K562 (cell line): ENCODE data around the gene AK2. TPM values are rescaled to one million over a fixed set of nuclear protein-coding genes. Genes with fewer than 3 reads are reported as not detected.

Experiments used
- CAMTA2 ChIP-seq: fragments of 250-450 bp; sonication (Bioruptor Pico); conservative IDR thresholded peaks from 2 replicates; pipeline ENCODE4 v1.5.1; 2022
- CEBPB ChIP-seq: fragments of 450-650 bp; IDR thresholded peaks from 2 replicates; pipeline ENCODE4 v1.6.1; 2016; ENCODE audit warnings: missing genetic modification characterization, missing compliant biosample characterization
- CHD2 ChIP-seq: IDR thresholded peaks from 2 replicates; pipeline ENCODE4 v1.6.1; 2011; ENCODE audit warnings: low read depth, low read length
- CREM ChIP-seq: IDR thresholded peaks from 2 replicates; pipeline ENCODE4 v1.6.1; 2014; ENCODE audit warnings: antibody characterized with exemption, low read depth
- DPF2 ChIP-seq: fragments of 450-650 bp; IDR thresholded peaks from 2 replicates; pipeline ENCODE4 v1.6.1; 2016
- HNRNPLL ChIP-seq: fragments of 200-400 bp; formaldehyde crosslinking; IDR thresholded peaks from 2 replicates; pipeline ENCODE4 v1.6.1; 2017; ENCODE audit warnings: low read length, low read depth, mild to moderate bottlenecking; ENCODE audit not compliant: poor library complexity, severe bottlenecking
- KLF16 ChIP-seq: IDR thresholded peaks from 2 replicates; pipeline ENCODE4 v1.6.1; 2016; ENCODE audit warnings: antibody characterized with exemption
- LCOR ChIP-seq: sonication (generic); formaldehyde crosslinking; IDR thresholded peaks from 2 replicates; pipeline ENCODE4 v1.8.0; 2022; ENCODE audit warnings: mild to moderate bottlenecking, missing genetic modification reagents
- SMARCA5 ChIP-seq: fragments of 450-650 bp; IDR thresholded peaks from 2 replicates; pipeline ENCODE4 v1.6.1; 2016
- TAF1 ChIP-seq: IDR thresholded peaks from 2 replicates; pipeline ENCODE4 v1.6.1; 2011; ENCODE audit warnings: mild to moderate bottlenecking, low read length, moderate library complexity; ENCODE audit not compliant: insufficient read depth, control insufficient read depth, severe bottlenecking; ENCODE audit errors: extremely low read depth
- TEAD2 ChIP-seq: fragments of 450-650 bp; IDR thresholded peaks from 2 replicates; pipeline ENCODE4 v1.6.1; 2016; ENCODE audit warnings: missing genetic modification characterization, control low read depth, missing compliant biosample characterization
- ZC3H4 ChIP-seq: sonication (generic); formaldehyde crosslinking; IDR thresholded peaks from 2 replicates; pipeline ENCODE4 v1.9.0; 2021; ENCODE audit warnings: missing genetic modification reagents, borderline replicate concordance
- ZNF212 ChIP-seq: fragments of 450-650 bp; formaldehyde crosslinking; IDR thresholded peaks from 2 replicates; pipeline ENCODE4 v1.4.0; 2020; ENCODE audit warnings: mild to moderate bottlenecking
- ZNF316 ChIP-seq: fragments of 450-650 bp; IDR thresholded peaks from 2 replicates; pipeline ENCODE4 v1.6.1; 2016
- ZNF444 ChIP-seq: fragments of 250-450 bp; sonication (Bioruptor Pico); IDR thresholded peaks from 2 replicates; pipeline ENCODE4 v1.4.0; 2020; ENCODE audit warnings: mild to moderate bottlenecking, moderate library complexity
- ZNF707 ChIP-seq: fragments of 250-450 bp; sonication (Bioruptor Pico); conservative IDR thresholded peaks from 2 replicates; pipeline ENCODE4 v1.8.0; 2022; ENCODE audit warnings: inconsistent platforms, mild to moderate bottlenecking, moderate library complexity
- polyA plus RNA-seq, 8 experiments: library from polyadenylated mRNA; depleted of rRNA in 4 of 8; stranded (reverse) in 5 of 8; unstranded in 3 of 8; fragments of >200 nt; fragmentation: Nextera tagmentation in 2 of 8; fragmentation: Illumina TruSeq in 1 of 8; extraction: Ambion mirVana in 2 of 8; extraction: Trizol in 1 of 8; gene quantifications; 2 replicates each; pipeline versions ENCODE4 v1.2.1 to v1.2.3, GENCODE V29; 2011 to 2014; ENCODE audit warnings: inconsistent platforms in 1 of 8, missing spikeins in 1 of 8
- total RNA-seq, 7 experiments: library from RNA; depleted of rRNA in 6 of 7; stranded (reverse); fragments of >200 nt in 6 of 7; fragmentation: Illumina TruSeq in 2 of 7; extraction: Trizol in 2 of 7; gene quantifications; 2 replicates each; pipeline versions ENCODE4 v1.2.1 to v1.2.3, GENCODE V29; 2011 to 2021; ENCODE audit warnings: low replicate concordance in 1 of 7
- TF ChIP-seq, protein P1 (sequence below): sonication (generic); formaldehyde crosslinking; IDR thresholded peaks from 2 replicates; pipeline ENCODE4 v1.8.1; 2023; ENCODE audit warnings: mild to moderate bottlenecking, missing genetic modification reagents
- TF ChIP-seq, protein P2 (sequence below): fragments of 450-650 bp; IDR thresholded peaks from one replicate; pipeline ENCODE4 v1.6.1; 2018; ENCODE audit warnings: mild to moderate bottlenecking, moderate library complexity; ENCODE audit not compliant: partially characterized antibody
- TF ChIP-seq, protein P3 (sequence below): fragments of 250-450 bp; sonication (Bioruptor Pico); IDR thresholded peaks from 2 replicates; pipeline ENCODE4 v1.5.0; 2020; ENCODE audit warnings: mild to moderate bottlenecking
- TF ChIP-seq, protein P4 (sequence below): sonication (generic); formaldehyde crosslinking; IDR thresholded peaks from 2 replicates; pipeline ENCODE4 v1.8.0; 2022; ENCODE audit warnings: missing genetic modification reagents, mild to moderate bottlenecking, borderline replicate concordance
- TF ChIP-seq, protein P5 (sequence below): fragments of 250-450 bp; sonication (Bioruptor Pico); IDR thresholded peaks from 2 replicates; pipeline ENCODE4 v1.8.0; 2022; ENCODE audit warnings: inconsistent platforms, mild to moderate bottlenecking, moderate library complexity, borderline replicate concordance
- TF ChIP-seq, protein P6 (sequence below): fragments of 450-650 bp; formaldehyde crosslinking; IDR thresholded peaks from 2 replicates; pipeline ENCODE4 v1.4.0; 2020; ENCODE audit warnings: mild to moderate bottlenecking

Gene AK2
- total and polyA plus RNA-seq, 9 of the 15 experiments (the other 6 are each of a cell fraction or from before 2014, with no cell fraction given), result 105 to 1,050 (median 509) TPM

DNA sequence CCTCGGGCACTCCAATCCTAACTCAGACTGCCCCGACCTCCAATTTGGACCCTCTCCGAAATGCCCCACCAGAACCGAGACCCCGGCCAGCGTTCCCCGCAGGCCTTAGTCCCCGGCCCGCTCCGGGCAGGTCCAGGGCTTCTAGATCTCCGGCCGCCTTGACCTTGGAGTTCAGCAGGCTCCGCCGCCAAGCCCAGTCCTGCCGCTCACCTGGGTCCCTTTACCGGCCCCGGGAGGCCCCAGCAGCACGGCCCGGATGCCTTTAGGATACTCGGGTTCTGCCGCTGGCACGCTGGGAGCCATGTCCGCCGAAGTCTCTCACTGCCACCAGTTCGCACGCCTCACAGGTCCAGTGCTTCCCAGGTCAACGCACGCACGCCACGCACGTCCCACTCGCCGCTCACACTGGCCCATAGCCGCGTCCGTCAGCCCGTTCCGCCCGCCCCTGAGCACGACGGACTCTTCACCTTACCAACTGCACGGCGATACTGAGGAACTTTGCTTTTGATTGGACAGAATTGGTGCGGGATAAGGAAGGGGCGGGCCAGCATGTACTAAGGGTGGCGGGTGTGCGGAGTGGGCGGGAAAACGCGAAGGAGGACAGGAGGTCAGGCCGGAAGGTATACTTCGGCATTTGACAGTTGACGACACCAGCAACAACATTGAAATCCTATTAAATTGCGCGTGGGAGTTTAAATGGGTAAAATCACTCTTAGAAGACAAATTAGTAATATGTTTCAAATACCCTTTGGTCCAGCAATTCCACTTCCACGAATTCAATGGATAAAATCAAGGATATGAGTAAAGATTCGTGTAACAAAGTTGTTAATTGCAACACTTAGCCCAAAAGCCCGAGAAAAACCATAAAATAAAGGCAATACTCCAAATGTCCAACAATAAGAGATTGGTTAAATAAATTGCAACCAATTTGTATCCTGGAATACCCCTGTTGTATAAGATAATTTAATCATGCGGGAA lies at the start of gene AK2 (continued):
- TF ChIP-seq, protein P1, sequence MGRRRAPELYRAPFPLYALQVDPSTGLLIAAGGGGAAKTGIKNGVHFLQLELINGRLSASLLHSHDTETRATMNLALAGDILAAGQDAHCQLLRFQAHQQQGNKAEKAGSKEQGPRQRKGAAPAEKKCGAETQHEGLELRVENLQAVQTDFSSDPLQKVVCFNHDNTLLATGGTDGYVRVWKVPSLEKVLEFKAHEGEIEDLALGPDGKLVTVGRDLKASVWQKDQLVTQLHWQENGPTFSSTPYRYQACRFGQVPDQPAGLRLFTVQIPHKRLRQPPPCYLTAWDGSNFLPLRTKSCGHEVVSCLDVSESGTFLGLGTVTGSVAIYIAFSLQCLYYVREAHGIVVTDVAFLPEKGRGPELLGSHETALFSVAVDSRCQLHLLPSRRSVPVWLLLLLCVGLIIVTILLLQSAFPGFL, result no peak
- TF ChIP-seq ZNF212 (CRISPR knock-in tag), result no peak
- TF ChIP-seq CREM, result peak; percentile 95
- TF ChIP-seq TAF1, result peak; percentile 62
- TF ChIP-seq, protein P2, sequence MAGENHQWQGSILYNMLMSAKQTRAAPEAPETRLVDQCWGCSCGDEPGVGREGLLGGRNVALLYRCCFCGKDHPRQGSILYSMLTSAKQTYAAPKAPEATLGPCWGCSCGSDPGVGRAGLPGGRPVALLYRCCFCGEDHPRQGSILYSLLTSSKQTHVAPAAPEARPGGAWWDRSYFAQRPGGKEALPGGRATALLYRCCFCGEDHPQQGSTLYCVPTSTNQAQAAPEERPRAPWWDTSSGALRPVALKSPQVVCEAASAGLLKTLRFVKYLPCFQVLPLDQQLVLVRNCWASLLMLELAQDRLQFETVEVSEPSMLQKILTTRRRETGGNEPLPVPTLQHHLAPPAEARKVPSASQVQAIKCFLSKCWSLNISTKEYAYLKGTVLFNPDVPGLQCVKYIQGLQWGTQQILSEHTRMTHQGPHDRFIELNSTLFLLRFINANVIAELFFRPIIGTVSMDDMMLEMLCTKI, result no peak
- no peak for TF ChIP-seq KLF16
- TF ChIP-seq, protein P3, sequence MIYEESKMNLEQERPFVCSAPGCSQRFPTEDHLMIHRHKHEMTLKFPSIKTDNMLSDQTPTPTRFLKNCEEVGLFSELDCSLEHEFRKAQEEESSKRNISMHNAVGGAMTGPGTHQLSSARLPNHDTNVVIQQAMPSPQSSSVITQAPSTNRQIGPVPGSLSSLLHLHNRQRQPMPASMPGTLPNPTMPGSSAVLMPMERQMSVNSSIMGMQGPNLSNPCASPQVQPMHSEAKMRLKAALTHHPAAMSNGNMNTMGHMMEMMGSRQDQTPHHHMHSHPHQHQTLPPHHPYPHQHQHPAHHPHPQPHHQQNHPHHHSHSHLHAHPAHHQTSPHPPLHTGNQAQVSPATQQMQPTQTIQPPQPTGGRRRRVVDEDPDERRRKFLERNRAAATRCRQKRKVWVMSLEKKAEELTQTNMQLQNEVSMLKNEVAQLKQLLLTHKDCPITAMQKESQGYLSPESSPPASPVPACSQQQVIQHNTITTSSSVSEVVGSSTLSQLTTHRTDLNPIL (CRISPR knock-in tag), result no peak
- peak; percentile 74 for TF ChIP-seq DPF2
- TF ChIP-seq ZNF316, result no peak
- no peak for TF ChIP-seq CAMTA2
- TF ChIP-seq CHD2, result peak; percentile 93
- TF ChIP-seq HNRNPLL, result peak; percentile 88
- TF ChIP-seq, protein P4, sequence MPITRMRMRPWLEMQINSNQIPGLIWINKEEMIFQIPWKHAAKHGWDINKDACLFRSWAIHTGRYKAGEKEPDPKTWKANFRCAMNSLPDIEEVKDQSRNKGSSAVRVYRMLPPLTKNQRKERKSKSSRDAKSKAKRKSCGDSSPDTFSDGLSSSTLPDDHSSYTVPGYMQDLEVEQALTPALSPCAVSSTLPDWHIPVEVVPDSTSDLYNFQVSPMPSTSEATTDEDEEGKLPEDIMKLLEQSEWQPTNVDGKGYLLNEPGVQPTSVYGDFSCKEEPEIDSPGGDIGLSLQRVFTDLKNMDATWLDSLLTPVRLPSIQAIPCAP (CRISPR knock-in tag), result peak; percentile 43
- no peak for TF ChIP-seq ZC3H4 (CRISPR knock-in tag)
- TF ChIP-seq LCOR (CRISPR knock-in tag), result peak; percentile 78; the same call in 1 of the 2 replicates
- no peak for TF ChIP-seq ZNF707
- TF ChIP-seq, protein P5, sequence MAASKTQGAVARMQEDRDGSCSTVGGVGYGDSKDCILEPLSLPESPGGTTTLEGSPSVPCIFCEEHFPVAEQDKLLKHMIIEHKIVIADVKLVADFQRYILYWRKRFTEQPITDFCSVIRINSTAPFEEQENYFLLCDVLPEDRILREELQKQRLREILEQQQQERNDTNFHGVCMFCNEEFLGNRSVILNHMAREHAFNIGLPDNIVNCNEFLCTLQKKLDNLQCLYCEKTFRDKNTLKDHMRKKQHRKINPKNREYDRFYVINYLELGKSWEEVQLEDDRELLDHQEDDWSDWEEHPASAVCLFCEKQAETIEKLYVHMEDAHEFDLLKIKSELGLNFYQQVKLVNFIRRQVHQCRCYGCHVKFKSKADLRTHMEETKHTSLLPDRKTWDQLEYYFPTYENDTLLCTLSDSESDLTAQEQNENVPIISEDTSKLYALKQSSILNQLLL, result no peak
- TF ChIP-seq TEAD2 (tag), result no peak
- no peak for TF ChIP-seq SMARCA5
- peak; percentile 74 for TF ChIP-seq CEBPB (tag)
- TF ChIP-seq ZNF444 (CRISPR knock-in tag), result no peak
- TF ChIP-seq, protein P6, sequence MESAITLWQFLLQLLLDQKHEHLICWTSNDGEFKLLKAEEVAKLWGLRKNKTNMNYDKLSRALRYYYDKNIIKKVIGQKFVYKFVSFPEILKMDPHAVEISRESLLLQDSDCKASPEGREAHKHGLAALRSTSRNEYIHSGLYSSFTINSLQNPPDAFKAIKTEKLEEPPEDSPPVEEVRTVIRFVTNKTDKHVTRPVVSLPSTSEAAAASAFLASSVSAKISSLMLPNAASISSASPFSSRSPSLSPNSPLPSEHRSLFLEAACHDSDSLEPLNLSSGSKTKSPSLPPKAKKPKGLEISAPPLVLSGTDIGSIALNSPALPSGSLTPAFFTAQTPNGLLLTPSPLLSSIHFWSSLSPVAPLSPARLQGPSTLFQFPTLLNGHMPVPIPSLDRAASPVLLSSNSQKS (CRISPR knock-in tag), result no peak
